GM23338 (cell line): ENCODE measurements around the gene WIF1. TPM values are rescaled to one million over a fixed set of nuclear protein-coding genes. Genes with fewer than 3 reads are reported as not detected.

Source experiments
- ATAC-seq: fragments of 200-7000 bp; cut with Tn5 transposase; 3 replicates; pipeline ENCODE4 v1.9.1; 2020
- DNase-seq: peaks from one replicate; pipeline ENCODE4 v3.0.0-alpha.2; 2015; ENCODE audit warnings: low spot score
- H2AFZ ChIP-seq: fragments of 200-600 bp; sonication (generic); 2 replicates; pipeline ENCODE4 v1.8.0; 2016; ENCODE audit warnings: antibody characterized with exemption, mild to moderate bottlenecking, moderate library complexity
- H3F3A ChIP-seq: fragments of 200-600 bp; sonication (generic); replicated peaks from 2 replicates; pipeline ENCODE4 v1.8.0; 2017; ENCODE audit warnings: antibody characterized with exemption, mixed run types, low read depth
- H3K27ac ChIP-seq: fragments of 200-600 bp; sonication (generic); 2 replicates; pipeline ENCODE4 v1.6.1; 2016; ENCODE audit warnings: low read depth
- H3K27me3 ChIP-seq: fragments of 200-600 bp; sonication (generic); 2 replicates; pipeline ENCODE4 v1.8.0; 2016; ENCODE audit warnings: mild to moderate bottlenecking, mixed run types, moderate library complexity; ENCODE audit not compliant: insufficient read depth
- H3K36me3 ChIP-seq: fragments of 200-600 bp; sonication (generic); 2 replicates; pipeline ENCODE4 v1.8.0; 2016; ENCODE audit warnings: mild to moderate bottlenecking; ENCODE audit not compliant: insufficient read depth
- H3K4me1 ChIP-seq: fragments of 200-600 bp; sonication (generic); 2 replicates; pipeline ENCODE4 v1.8.0; 2016; ENCODE audit warnings: mild to moderate bottlenecking, moderate library complexity; ENCODE audit not compliant: insufficient read depth
- H3K4me2 ChIP-seq: fragments of 200-600 bp; sonication (generic); 2 replicates; pipeline ENCODE4 v1.7.1; 2017; ENCODE audit warnings: mixed run types
- H3K4me3 ChIP-seq: fragments of 200-600 bp; sonication (generic); 2 replicates; pipeline ENCODE4 v1.6.1; 2016; ENCODE audit warnings: mixed run types
- H3K79me2 ChIP-seq: fragments of 200-600 bp; sonication (generic); replicated peaks from 2 replicates; pipeline ENCODE4 v1.8.0; 2017; ENCODE audit warnings: mild to moderate bottlenecking; ENCODE audit not compliant: insufficient read depth
- H3K9me2 ChIP-seq: fragments of 200-600 bp; sonication (generic); 2 replicates; pipeline ENCODE4 v1.8.0; 2017; ENCODE audit not compliant: insufficient read depth
- H4K20me1 ChIP-seq: fragments of 200-600 bp; sonication (generic); replicated peaks from 2 replicates; pipeline ENCODE4 v1.8.0; 2017; ENCODE audit warnings: mild to moderate bottlenecking; ENCODE audit not compliant: insufficient read depth
- H3K27ac Mint-ChIP-seq: 2 replicates; pipeline ENCODE4 v1.8.0; 2020; ENCODE audit warnings: inconsistent platforms, mild to moderate bottlenecking, moderate library complexity, mixed read lengths
- H3K27me3 Mint-ChIP-seq: 3 replicates; pipeline ENCODE4 v1.8.0; 2022; ENCODE audit warnings: low read depth, mild to moderate bottlenecking, moderate library complexity, mixed read lengths, inconsistent platforms; ENCODE audit not compliant: insufficient read depth, poor library complexity
- H3K36me3 Mint-ChIP-seq: 3 replicates; pipeline ENCODE4 v1.8.0; 2021; ENCODE audit warnings: low read depth, mild to moderate bottlenecking, inconsistent platforms, moderate library complexity, mixed read lengths
- H3K4me1 Mint-ChIP-seq: 3 replicates; pipeline ENCODE4 v1.8.0; 2020; ENCODE audit warnings: mild to moderate bottlenecking, inconsistent platforms, mixed read lengths
- H3K4me3 Mint-ChIP-seq: 3 replicates; pipeline ENCODE4 v1.8.0; 2021; ENCODE audit warnings: moderate library complexity, mild to moderate bottlenecking, inconsistent platforms, mixed read lengths
- H3K9me3 Mint-ChIP-seq: 3 replicates; pipeline ENCODE4 v1.8.0; 2020; ENCODE audit warnings: moderate library complexity, mild to moderate bottlenecking, inconsistent platforms, mixed read lengths
- CREB1 ChIP-seq: fragments of 250-450 bp; sonication (Bioruptor Pico); IDR thresholded peaks from 2 replicates; pipeline ENCODE4 v1.5.0; 2020; ENCODE audit warnings: low read depth, mild to moderate bottlenecking, moderate library complexity
- NANOG ChIP-seq: IDR thresholded peaks from 2 replicates; pipeline ENCODE4 v1.6.1; 2016; ENCODE audit warnings: antibody characterized with exemption, borderline replicate concordance
- POLR2AphosphoS5 ChIP-seq: IDR thresholded peaks from 2 replicates; pipeline ENCODE4 v1.6.1; 2016; ENCODE audit warnings: antibody characterized with exemption, low read depth
- REST ChIP-seq: IDR thresholded peaks from one replicate; pipeline ENCODE4 v1.6.1; 2018; ENCODE audit warnings: antibody characterized with exemption; ENCODE audit not compliant: unreplicated experiment
- ZNF462 ChIP-seq: fragments of 250-450 bp; sonication (Bioruptor Pico); IDR thresholded peaks from 2 replicates; pipeline ENCODE4 v1.5.0; 2020; ENCODE audit warnings: mild to moderate bottlenecking, moderate library complexity
- polyA plus RNA-seq: library from polyadenylated mRNA; unstranded; fragments of >200 nt; fragmentation: Nextera tagmentation; extraction: Ambion mirVana; gene quantifications from 2 replicates; pipeline ENCODE4 v1.2.1, GENCODE V29; 2016
- total RNA-seq: library from RNA; depleted of rRNA; stranded (reverse); fragments of >200 nt; shearing (Covaris generic); gene quantifications from 2 replicates; pipeline ENCODE4 v1.2.3, GENCODE V29; 2014

Gene WIF1
- total and polyA plus RNA-seq, 2 experiments from 2014 or later, result 4.1 to 4.2 TPM

GRCh38 chr12:65005716-65006115 is 115.4 kb downstream of the WIF1 start:
- Mint-ChIP-seq H3K27me3 (peaks cover 2% of the 10 kb centered on the region), H3K4me1 (peaks cover 4% of the 10 kb centered on the region), H3K9me3 (no peaks in the 10 kb centered on the region; the same call in 2 of the 3 replicates), H3K27ac (no peak overlapping the region), H3K4me3 (no peak overlapping the region), H3K36me3 (no peaks in the 10 kb centered on the region)
- no peak for ATAC-seq
- Histone ChIP-seq H3K36me3 (no peaks in the 10 kb centered on the region), H2AFZ (no peak overlapping the region), H3K27ac (no peak overlapping the region), H3K4me1 (peaks cover 5% of the 10 kb centered on the region; the same call in 1 of the 2 replicates), H4K20me1 (no peaks in the 10 kb centered on the region), H3K4me3 (no peak overlapping the region), H3K79me2 (no peaks in the 10 kb centered on the region), H3K27me3 (peaks cover 5% of the 10 kb centered on the region; the same call in 1 of the 2 replicates), H3F3A (no peaks in the 10 kb centered on the region), H3K9me2 (peaks cover 11% of the 10 kb centered on the region; the same call in 1 of the 2 replicates), H3K4me2 (no peak overlapping the region)
- DNase-seq, result peak; percentile 27
- TF ChIP-seq ZNF462 (CRISPR knock-in tag) (no peak), NANOG (no peak), POLR2AphosphoS5 (no peak), REST (peak; percentile 76), CREB1 (CRISPR knock-in tag) (no peak)
